GM11168 (cell line): ENCODE measurements around the gene GNAL.

Experiments
- in situ Hi-C: fragments of 300-500 bp; cut with MboI; formaldehyde crosslinking; loops from one replicate; pipeline ENCODE4 v1.12.0; 2022; ENCODE audit warnings: low sequenced_read_pairs; ENCODE audit not compliant: unreplicated experiment

Gene GNAL

DNA sequence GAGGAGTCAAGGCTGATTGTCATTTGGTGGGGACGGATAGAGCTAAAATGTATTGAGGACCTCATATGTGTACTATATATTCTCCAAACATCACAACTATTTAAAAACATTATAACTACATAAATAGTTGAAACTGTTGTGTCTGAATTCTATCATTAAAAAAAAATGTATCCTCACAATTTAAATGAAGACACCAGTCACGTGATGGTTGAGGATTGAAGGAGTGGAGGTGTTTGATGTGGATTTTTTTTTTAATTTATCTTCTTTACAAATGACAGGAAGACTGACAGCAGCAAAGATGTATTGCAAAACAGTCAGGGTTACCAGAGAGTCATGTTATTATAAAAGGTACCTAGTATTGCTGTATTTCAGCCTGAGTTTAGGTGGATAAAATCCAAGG, 30.0 kb downstream of the GNAL start:
- in situ Hi-C loops: no loop called here

DNA sequence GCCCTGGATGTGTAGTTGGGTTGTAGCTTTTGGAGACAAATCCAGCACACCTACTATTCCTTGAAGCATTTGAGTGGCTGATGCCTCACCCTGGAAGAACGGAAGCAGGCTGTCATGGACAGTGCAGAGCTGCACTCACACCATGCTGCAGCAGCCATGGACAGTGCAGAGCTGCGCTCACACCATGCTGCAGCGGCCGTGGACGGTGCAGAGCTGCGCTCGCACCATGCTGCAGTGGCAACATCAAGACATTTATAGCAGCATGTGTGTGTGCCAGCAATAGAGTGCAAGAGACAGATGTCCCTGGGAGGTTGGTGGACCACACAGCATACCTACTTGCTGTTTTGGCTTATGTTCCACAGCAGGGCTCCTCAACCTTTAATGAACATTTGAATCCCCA, 30.6 kb downstream of the GNAL start:
- in situ Hi-C loops: no loop called here

DNA sequence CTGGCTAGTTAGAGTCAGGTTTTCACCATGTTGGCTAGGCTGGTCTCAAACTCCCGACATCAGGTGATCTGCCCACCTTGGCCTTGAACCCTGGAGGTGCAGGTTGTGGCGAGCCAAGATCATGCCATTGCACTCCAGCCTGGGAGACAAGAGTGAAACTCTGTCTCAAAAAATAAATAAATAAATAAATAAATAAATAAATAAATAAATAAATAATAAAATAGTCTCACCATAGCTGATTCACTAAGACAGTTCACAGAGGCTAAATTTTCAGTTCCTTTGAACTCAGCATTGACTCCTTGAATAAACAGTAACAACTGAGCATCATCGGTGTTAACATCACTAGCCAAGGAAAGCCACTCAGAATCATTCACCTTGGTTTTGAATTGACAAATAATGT, 32.7 kb downstream of the GNAL start:
- in situ Hi-C loops: no loop called here

DNA sequence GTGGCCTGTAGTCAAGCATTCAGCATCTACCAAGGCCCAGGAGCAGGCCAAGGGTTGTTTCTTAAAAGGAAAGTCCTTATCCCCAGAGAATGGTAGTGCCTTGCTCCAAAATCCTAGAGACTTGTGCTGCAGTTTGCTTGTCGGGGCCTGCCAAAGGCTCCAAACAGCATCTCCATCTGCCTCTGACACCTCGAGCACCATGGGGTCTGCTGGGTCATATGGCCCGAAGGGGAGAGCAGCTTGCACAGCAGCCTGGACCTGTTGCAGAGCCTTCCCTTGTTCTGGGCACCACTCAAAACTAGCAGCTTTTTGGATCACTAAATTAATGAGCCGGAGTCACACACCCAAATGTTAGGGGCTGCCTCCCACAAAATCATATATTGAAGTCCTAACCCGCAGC, 35.7 kb downstream of the GNAL start:
- in situ Hi-C loops: no loop called here

DNA sequence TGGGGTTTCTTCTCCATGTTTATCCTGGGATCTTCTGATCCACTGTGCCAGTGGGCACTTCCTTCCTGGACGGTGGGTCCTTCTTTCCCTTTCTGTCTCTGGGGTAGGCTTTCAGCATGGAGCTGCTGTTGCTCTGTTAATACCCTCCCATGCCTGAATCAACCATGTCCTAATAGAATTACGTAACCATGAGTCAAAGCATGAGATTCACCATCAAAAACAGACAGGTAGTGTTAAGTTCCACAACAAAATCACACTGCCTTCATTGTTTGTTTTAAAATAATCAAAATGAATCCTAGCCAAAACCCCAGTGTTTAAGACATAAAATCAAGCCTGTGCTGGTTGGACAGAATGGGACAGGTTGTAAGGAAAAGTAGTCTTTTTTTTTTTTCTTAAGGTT, 37.5 kb downstream of the GNAL start:
- in situ Hi-C loops: no loop called here

DNA sequence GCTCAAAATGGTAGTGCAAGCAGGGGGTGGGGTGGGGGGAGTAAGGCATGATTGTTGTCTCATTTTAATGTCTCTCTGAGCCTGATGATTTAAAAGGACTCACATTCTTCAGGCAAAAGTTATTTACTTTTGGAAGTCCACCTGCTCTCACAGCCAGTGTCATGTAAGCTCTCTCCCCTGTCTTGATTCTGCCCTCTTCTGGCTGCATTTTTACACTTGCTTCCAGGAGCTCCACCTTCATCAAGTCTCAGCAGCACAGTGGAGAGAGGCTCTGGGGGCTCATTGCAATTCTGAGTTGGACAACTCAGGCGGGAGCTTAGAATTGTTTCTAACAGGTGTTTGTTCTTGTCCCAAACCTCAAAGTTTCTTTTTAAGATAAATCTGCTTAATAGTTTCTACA, 39.2 kb downstream of the GNAL start:
- in situ Hi-C loops: no loop called here

DNA sequence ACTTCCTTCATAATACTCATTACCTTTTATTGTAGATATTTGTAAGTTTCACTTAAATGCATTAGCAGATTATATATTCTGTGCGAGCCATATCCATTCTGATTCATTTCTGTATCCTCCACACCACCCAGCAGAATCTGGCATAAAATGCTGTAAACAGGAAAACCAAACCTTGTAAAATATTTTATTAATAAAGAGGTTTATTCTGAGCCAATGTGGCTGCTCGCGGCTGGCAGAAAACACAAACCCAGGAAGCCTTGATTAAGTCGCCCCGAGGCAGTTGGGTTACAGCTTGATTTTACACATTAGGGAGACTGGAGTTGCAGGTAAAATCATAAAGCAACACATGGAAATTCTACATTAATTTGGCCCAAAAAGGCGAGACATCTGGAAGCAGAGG, 40.5 kb downstream of the GNAL start:
- in situ Hi-C loops: no loop called here

DNA sequence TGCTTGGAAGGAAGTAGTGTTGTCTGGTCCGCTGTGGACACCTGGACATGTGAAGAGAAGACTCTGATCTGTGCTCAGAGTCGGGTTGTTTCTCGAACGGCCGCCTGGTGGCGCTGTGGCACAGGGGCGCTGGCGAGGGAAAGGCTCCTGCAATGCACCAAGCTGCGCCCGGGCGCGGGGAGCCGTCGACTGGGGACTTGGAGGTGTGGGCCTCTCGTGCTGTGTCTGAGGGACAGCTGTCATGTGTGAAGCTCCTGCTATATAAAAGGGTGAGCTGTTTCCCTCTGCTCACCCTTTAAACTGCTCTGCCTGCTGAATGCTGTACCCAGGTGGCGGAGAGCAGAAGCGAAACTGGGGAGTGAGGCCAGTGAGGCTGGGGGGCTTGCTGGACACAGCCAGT, 44.0 kb downstream of the GNAL start:
- in situ Hi-C loops: loop anchor here (5.0 kb wide), 1 partner anchor 294 kb away; no protein-coding TSS in a partner anchor

DNA sequence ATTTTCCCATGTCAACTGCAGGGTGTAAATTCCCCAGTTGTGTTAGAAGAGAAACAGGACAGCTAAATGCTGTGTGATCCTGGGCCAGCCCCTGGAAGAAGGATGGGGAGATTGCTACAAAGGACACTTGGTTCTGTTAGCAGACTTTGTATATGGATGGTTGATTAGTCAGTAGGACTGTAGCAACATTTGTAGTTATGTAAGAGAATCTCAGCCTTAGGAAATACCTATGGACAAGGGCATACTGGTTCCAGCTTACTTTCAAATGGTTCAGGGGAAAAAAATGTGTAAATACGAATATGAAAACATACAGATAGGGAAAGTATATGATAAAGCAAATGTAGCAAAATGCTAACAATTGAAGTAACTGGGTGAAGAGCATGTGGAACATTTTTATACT, 47.6 kb downstream of the GNAL start:
- in situ Hi-C loops: loop anchor here (5.0 kb wide), 1 partner anchor 84 kb away; no protein-coding TSS in a partner anchor

DNA sequence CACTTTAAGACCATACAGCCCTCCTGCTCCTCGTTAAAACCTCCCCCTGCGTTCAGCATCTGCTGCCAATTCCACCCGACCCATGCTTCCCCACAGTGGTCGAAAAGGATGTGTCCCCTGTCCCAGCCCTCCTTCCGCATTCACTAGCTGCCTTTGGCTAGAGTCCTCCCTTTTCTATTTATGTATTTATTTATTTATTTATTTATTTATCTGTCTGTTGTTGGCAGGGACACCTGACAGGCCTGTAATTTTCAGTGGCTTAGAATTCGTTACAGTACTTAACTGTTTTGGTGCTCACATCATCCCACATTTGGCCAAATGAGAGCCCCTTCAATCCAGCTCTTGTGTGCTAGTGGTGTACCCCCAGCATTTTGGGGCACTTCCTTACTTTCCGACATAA, 50.8 kb downstream of the GNAL start:
- in situ Hi-C loops: loop anchor here (5.0 kb wide), 1 partner anchor 88 kb away; no protein-coding TSS in a partner anchor

DNA sequence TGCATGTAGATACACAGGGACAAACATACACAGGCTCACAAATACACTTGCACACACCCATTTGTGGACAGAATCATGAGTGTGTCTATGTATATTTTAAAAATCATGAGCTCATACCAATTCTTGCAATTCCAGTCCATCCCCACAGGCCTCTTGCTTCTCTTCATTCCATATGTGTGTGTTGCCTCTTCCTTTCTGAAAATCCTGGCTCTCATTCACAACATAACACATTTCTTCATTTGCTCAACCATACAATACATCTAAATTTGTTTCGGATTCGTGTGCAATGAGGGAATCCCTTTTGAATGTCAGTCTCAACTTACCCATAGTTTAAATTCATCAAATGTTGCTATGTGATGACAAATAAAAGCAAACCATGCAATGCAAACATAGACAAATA, 51.4 kb downstream of the GNAL start:
- in situ Hi-C loops: no loop called here

DNA sequence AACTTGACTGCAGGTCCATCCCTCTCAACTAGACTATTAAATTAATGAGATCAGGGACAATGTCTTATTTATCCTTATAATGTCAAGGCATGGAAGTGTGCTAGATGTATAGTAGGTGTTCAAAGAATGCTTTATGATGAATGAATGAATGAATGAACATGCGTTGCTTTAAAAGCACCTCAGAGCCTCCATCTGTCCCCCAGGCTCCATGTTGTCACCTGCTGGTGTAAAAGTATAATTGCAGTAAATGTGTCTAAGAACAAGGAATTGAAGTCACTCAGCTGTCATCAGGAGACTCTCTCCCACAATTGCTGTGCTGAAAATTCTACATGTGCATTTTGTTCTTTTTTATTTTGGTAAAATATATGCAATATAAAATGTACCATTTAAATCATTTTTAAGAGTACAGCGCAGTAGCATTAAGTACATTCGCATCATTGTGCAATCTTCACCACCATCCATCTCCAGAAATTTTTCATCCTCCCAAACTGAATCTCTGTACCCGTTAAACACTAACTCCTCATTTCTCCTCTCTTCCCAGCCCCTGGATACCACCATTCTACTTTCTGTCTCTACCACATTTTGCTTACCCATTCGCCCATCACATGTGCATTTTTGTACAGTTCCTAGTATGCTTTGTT, 52.6 kb downstream of the GNAL start:
- in situ Hi-C loops: no loop called here

DNA sequence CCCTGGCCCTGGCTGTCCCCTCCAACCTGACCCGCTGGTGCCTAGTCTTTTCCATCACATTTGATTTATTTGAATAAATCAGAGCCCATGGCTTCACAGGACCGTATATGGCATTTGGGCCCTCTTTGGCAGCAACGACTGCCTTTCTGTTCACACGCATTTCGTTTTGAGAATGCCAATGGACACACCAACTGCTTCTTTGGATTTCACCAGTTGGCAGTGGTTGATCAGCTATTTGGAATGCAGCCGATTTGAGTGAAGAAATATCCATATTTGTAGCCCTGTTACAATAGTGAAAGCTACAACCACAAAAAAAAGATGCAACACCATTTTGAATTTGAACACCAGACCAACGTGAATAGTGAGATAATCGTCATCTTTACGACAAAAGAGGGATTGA, 56.5 kb downstream of the GNAL start:
- in situ Hi-C loops: no loop called here

DNA sequence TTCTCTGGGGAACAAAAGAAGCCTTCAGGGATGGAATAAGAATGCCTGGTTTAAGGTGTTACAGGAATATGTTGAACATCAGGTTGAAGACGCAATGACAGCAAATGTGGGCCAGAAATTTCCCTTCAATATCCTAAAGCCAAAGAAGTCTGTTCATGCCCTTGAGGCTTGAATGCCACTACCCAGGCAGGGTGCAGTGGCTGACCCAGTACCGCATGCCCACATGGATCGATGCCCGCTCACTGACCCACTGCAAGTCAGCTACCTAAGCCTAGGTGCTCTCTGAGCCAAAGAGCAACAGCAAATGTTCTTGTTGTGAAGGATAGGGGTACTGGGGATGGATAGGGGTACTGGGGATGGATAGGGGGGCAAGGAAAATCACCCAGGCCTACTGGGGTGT, 58.2 kb downstream of the GNAL start:
- in situ Hi-C loops: no loop called here

DNA sequence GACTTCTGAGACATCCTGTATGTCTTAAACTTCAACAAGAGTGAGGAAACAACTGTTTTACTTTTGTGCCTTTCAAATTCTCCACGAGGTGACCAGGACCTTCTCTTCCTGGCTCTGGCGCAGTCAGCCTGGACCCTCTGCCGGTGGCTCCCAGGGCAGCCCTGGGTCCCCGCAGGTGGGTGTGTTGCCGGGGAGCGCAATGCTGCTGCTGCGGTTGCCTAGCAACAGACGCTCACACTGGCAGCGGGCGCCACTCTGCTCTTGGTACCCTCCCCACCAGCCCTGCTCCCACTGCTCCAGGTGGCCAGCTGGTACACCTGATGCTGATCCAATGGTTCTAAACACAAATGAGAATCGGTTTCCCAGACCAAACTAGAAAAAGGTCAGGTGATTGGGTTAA, 58.7 kb downstream of the GNAL start:
- in situ Hi-C loops: no loop called here

DNA sequence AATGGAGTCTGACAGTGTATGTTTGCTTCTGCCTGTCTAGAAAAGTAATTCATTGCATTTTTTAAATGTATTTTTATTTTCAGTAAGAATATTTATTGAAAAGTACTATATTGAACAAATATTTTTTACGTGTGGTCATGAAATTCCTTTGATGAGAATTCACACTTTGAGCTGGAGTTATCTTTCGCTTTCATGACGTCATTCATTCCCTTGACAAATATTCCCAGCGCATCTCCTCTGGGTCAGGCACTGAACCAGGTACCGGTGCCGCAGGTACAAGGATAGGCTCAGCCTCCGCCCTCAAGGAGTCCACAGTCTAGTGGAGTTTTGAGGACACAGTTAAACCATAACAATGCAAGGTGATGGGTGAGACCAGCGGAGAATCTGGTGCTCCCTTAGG, 60.2 kb downstream of the GNAL start:
- in situ Hi-C loops: no loop called here

DNA sequence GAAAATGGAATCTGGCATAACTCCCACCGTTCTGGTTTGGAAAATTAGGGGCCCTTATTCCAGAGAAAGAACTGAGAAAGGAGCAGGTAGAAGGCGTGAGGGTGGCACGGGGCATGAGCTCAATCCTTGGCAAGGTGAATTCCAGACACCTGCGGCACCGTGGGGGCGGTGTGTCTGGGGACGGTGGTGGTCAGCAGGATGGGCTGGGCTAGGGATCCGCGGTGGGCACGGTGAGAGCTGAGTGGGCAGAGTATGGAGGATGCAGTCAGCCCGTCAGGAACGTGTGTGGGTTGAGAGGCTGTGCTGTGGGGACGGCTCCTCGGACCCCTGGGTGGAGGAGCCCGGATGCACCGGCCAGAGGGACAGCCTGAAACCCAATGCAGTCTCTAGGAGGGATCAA, 61.1 kb downstream of the GNAL start:
- in situ Hi-C loops: no loop called here

DNA sequence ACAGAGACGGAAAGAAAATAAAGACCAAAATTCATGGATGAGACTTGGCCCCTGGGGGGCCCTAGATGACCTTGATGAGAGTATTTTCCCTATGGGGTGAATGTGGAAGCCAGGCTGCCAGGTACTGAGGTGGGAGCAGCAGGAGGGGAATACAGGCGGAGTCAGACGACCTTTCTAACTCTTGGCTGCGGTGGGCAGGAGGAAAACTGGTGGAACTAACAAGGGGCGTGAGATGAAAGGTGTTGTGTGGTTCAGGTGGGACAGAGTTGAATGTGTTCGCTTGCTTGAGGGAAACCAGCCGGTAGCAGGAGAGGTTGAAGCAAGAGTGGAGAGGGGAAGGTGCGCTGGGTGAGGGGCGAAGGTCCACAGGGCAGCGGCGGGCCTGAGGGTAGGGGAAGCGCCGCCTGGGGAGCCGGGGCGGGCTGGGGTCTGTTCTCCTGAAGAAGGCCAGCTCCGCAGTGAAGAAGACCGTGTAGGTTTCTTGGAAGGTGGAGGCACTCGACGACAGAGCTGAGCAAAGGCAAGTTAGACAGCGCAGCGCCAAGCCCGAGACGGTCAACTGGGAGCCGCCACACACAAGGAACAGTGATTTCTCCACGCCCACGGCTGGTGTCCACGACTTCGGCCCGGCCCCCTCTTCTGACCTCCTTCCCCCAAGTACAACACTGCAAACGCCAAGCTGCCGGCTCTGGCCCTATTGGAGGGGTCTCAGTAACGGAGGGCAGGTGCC, 61.7 kb downstream of the GNAL start:
- in situ Hi-C loops: no loop called here

DNA sequence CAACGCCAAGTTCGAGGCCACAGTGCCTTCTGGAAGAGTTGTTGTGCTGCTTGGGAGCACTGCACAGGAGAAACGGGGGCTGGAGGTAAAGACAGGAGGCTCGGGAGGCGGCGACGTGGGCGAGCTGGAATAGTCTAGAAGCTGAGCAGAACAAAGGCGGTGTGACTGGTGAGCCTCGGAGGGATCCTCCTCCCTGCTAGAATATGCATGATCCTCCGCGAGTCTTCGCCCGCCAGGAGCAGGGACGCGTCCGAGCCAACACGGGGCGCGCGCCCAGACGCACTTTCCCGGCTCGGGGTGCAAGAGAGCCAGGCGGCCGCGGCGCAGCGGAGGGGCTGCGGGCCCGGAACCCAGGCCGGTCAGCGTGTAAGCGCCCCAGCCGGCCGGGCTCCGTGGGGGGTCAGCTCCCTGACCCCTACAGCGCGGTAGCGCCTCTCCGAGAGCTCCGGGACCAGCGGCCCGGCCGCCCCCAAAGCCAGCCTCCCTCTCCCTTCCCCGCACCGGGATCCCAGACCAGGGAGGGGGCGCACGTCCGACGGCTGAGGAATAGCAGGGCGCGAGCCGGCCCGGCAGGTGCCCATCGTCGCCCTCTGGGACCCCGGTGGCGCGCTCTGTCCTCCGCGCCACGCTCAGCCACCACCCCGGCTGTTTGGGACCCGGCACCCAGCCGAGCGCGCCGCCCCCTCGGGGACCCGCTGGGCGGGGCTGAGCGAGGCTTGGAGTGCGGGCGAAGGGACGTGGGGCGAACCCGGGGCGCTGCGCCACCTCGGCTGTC, 62.5 kb downstream of the GNAL start:
- in situ Hi-C loops: no loop called here

DNA sequence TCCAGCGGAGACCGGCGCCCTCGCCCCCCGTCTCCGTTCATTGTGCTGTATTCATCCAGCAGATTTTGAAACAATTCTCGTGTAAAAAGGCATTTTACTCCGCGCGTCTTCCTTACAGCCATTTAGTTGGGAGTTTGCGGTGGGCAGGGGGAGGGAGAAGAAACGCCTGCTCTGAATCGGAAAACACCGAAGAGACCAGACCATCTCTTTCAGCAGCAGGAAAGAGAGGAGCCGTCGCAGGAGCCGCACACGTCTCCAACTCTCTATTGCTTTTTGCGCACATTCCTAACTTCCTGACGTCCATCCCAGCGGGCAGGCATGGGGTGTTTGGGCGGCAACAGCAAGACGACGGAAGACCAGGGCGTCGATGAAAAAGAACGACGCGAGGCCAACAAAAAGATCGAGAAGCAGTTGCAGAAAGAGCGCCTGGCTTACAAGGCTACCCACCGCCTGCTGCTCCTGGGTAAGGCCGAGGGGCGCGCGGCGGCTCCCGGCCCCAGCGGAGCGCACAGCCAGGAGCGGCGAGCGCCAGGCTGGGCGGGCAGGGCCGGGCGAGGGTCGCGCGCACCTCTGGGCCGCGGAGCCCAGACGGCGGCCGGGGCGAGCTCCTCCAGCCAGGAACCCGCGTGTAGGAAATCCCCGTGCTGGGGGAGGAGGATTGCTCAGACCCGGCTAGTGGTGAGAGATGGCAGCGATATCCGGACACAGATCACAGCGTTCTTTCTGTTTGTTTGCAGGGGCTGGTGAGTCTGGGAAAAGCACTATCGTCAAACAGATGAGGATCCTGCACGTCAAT, 63.2 kb downstream of the GNAL start:
- in situ Hi-C loops: no loop called here

DNA sequence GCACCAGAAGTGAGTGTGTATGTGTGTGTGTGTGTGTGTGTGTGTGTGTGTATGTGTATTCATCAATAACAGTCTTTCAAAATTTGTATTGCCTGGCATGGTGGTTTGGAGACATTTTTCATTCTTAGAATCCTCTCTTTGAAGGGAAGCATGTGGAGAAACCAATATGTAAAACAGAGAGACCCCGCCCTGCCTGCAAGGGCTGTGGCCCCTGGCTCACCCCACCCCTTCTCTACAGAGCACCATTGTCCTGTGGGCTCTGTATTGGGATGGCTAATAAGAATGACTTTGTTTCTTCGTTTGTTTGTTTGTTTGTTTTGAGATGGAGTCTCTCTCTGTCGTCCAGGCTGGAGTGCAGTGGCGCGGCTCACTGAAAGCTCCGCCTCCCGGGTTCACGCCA, 65.9 kb downstream of the GNAL start:
- in situ Hi-C loops: no loop called here
